Fibroblast of skin of back (primary cell): ENCODE data around the gene TFPI2.
A peak's percentile ranks its signal among the peaks of the same experiment; 100 is the strongest.

Source experiments
- DNase-seq: peaks from one replicate; pipeline ENCODE4 v3.0.0-alpha.2; 2013

The TFPI2 gene

DNA sequence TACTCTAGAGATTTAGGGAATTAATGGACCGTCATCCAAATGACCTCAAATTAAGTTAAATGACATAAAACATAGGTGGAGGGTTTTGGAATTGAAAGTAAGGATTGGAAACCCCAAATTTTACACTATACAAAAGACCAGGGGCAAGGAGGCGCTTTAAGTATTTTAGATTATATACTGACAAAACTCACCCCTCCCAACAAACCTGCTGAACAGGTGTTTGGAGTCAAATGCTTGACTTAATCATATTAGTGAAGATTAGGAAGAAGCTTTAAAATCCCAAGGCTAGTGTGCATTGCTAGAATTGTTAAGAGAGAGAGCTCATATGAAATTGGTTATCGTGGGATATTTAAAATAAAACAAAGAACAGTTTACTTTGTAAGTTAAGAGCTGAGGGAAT lies 15.7 kb upstream of the TFPI2 start, which contains the start of gene GNGT1:
Gene GNGT1, plus strand, starts transcription at position 301 of the 400 bp plus-strand sequence. CDS start 180 bp downstream, outside the sequence.
- no peak for DNase-seq

DNA sequence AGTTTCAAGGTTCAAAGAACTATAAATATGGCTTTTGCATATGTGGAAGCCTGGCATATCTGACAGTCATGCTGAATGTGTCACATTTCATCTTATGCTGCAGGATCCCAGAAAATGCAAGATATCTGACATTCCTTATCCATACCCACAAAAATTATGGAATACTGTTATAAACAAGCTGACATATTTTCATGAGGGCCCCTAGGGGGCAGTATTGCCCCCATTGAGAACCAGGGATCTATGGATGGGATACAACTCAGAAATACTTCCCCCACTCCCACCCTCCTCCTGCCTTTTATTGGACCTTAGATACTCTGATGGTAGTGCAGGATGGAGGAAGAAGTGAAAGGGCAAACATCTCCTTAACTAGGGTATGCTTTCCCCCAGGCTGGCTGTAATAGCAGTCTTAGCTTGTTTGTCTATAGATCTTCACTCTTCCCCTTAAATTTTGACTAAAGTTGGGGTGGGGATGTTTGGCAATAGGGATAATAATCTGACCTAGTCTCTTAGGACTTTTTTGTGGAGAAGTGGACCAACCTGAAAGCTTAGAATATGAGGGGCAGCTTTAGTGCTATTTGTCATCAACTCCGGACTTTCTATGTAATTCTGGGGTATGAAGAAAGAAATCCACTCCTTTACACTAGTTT lies 12.3 kb upstream of the TFPI2 start:
- peak; percentile 63 for DNase-seq

- DNase-seq: no peak
Measured at GRCh38 chr7:93897680-93898079, 7.1 kb upstream of the TFPI2 start.

DNA sequence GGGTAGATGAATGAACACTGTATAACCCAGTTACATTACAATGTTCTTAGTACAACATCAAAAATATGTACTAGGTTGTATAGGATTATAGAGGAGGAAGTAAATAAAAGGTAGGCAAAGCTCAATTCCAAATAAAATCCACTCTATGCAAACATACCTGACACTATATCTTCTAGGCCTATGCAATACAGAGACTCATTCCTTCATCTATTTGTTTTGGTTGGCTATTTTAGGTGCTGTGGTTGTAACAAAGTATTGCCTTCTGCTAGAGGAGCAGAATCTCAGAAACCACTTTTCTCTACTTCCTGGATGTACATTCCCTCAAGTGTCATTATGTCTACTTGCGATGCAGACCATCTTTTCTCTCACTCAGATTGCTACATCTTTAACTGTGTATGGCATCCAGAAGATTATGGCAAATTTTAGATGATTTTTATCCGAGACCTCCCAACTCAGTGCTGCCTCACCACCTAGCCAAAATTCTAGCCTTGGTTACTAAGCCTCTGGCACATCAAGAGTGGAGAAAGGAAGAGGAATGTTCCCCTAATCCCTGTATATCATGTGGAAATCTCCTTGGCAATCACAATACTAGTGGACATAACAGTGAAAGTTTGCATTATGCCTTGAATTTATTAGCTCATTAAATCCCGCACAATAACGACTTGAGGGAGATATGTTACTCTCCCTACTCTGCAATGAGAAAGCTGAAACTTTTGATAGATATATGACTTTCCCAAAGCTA lies 5.5 kb upstream of the TFPI2 start:
- DNase-seq: no peak

DNA sequence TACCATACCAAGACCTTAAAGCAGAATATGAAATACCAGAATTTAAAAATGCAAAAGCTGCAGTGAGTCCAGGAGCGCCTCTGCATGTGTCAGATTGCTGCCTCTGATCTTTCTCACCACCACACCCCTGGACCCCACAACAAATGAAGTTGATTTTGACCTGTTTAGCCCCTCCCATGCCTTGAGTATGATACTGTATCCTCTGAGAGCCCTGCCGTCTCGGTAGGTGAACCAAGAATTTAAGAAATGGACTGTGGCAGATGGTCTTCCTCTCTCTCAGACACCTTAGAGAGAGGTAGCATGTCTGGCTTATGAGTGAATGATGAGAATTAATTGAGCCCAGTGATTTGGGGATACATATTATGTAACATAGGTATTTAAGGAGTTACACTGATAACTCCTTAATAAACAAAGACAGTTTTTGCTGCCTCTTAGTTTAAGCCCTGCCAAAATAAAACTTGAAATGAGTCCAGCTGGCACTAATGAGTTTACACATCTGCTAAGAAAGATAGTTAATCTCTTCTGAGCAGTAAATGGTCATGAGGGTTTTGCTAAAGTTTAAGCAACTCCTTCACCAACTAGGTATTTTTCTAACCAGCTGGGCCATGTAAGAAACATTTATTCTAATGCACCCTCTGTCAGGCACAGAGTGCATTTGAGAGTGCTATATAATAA lies 4.5 kb upstream of the TFPI2 start:
- no peak for DNase-seq

DNA sequence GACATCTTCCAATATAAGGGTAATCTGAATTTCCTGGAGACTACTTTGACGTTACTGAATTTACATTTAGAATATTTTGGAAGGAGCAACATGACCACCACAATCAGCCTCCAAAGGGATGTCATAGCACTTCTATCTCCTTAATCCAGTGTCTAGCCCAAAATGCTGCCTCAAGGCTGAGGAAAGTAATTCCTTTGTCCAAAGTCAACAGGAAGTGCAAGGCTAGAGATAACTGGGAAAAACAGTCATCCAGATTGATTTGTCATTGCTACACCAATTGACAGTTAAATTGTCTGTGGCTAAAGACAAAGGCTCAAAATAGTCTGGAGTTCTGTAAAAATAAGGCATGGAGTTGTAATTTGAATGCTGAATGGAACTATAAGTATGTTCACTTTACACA lies 3.9 kb upstream of the TFPI2 start:
- peak; percentile 48 for DNase-seq

GRCh38 chr7:93890041-93890463 lies 501 bp downstream of the TFPI2 start:
- peak; percentile 41 for DNase-seq

DNA sequence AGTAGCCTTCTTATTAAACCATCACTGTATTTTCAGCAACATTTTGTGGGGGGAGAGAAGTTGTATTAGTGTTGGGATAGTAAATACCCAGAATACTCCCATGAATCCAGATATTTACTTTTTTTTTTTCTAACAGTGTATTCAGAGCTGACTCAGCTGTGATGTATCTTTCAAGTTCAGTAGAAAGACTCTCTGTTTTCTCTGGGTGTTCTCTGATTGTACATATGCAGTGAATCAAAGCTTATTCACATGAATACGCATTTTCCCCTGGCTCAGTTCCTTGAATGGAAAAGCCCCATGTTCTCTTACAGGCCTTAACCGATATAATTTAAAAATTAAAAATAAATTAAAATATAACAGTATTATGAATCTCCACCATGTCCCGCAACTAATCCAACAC lies 1.3 kb downstream of the TFPI2 start:
- DNase-seq: peak; percentile 42

- DNase-seq: no peak
Measured at GRCh38 chr7:93884541-93884940, 6.0 kb downstream of the TFPI2 start.

GRCh38 chr7:93883917-93884345 lies 6.6 kb downstream of the TFPI2 start:
- DNase-seq: no peak

DNA sequence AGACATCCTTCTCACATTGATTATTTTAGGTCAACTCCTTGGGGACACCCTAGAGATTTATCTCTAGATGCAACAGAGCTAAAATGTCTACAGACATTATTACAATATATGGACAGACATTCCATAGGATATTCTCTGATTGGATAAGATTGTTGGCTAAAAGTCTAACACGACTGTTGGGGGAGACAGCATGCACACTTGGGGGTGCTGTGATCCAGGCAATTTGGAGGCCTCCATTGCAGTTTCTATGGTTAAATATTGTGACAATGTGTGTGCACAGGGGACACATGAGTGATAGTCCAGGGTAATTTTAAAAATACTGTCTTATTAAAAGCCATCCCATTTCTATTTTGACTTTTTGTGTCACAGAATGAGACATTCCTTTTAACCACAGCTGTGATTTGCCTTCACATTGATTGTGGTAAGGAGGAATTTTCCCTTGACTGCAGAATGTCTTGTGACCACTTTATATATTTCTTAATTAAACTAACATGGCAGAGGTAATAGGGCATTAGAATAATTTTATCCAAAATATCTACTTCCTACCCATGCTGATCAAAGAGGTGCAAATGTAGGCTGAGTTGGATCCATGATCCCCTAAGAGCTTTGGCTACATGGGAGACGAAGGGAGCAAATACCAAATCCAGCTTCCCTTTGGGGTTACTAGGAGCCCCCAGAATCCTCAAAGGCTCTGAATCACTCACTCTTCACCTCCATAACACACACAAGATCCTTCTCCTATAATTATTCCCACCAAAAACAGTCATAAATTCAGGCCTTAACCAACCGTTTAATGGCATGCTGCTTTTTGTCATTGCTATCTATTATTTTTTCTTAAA lies 7.3 kb downstream of the TFPI2 start:
- peak; percentile 29 for DNase-seq

DNA sequence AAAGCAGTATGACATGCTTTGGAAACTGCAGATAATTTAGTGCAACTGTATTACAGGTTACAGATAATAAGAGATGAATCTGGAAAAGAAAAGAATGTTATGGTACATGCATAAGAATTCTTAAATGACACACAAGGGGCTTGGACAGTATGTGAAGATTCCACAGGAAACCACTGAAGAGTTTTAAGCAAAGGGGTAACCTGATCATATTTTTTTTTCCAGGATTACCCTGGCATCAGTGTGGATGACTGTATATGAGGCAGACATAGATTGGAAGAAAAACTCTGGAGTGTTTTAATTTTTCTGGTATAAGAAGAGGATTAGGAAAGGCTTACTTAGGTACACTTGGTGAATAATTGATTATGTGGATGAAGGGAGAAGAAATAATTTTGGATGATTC lies 8.1 kb downstream of the TFPI2 start:
- DNase-seq: peak; percentile 12

GRCh38 chr7:93879356-93879755 lies 11.2 kb downstream of the TFPI2 start:
- DNase-seq: no peak

- DNase-seq: no peak
Measured at GRCh38 chr7:93877742-93878141, 12.8 kb downstream of the TFPI2 start.

DNA sequence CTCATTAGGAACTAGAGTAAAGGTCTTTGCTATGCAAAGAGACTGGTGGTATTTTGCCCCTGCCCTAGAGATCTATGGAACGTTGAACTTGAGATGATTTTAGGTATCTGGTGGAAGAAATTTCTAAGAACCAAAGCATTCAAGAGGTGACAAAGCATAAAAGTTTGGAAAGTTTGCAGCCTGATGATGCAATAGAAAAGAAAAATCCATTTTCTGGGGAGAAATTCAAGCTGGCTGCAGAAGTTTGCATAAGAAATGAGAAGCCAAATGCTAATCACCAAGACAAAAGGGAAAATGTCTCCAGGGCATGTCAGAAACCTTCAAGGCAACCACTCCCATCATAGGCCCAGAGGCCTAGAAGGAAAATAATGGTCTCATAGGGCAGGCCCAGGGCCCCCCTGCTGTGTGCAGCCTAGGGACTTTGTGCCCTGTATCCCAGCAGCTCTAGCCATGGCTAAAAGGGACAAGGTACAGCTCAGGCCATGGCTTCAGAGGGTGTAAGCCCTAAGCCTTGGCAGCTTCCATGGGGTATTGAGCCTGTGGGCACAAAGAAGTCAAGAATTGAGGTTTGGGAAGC lies 16.5 kb downstream of the TFPI2 start:
- DNase-seq: no peak

DNA sequence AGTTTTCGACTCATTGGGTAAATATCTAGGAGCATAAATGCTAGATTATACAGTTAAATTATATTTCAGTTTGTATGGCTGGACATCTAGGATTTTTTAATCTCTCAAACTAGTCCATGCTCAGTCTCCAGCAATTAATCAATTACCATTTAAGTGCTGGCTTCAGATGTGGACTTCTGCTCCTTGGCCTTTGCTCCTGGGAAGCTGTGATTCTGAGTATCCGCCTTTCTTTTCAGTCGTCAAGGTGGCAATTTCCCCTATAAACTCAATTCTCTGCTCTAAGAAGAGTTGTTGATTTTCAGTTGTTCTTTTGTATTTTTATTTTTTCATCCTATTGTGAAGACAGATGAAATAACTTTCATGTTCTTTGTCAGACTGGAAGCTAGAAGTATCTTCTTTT lies 23.7 kb downstream of the TFPI2 start:
- DNase-seq: no peak

GRCh38 chr7:93862651-93863050 lies 27.9 kb downstream of the TFPI2 start:
- DNase-seq: no peak

DNA sequence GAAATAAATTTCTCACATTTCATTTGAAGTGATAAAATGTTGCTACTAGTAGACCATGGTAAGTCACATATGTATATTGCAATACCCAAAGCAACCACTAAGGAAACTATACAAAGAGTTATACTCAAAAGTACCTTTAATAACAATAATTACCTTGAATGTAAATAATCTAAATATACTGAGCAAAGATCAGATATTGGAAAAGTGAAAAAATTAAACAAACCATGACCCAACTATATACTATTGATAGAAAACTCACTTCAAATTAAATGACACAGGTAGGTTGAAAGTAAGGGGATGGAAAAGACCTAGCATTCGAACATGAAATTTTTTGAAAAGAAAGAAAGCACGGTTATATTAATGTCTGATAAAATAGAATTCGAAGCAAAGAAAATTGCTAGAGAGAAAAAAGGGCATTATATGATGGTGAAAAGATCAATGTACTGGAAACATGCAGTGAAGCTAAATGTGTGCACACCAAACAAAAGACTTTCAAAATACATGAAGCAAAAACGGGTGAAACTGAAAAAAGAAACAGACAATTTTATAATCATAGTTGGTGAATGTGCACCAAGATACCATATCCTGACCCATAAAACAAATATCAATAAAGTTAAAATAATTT lies 29.1 kb downstream of the TFPI2 start:
- DNase-seq: no peak

GRCh38 chr7:93860261-93860660 lies 30.3 kb downstream of the TFPI2 start:
- no peak for DNase-seq

GRCh38 chr7:93858857-93859256 lies 31.7 kb downstream of the TFPI2 start:
- no peak for DNase-seq

- peak; percentile 1 for DNase-seq
Measured at GRCh38 chr7:93856323-93856722, 34.2 kb downstream of the TFPI2 start.

DNA sequence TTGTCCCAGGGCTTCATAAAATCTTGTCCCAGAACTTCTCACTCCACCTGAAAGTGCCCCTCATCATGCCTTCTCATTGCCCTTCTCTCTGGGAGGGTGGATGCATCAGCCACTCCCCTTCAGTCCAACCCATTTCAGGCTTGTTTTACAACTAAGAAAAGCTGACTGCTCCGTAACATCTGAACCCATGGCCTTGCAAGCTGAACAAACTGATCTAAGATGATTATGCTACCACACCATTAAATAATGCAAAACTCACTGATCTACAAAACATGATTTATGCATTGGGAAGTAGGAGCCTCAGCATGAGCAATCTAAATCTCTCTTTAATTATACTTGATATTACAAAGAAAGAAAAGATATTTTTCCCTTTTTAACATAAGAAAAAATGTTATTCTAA lies 34.8 kb downstream of the TFPI2 start:
- DNase-seq: no peak
